ENCODE results near the gene FTO.

Gene FTO

DNA sequence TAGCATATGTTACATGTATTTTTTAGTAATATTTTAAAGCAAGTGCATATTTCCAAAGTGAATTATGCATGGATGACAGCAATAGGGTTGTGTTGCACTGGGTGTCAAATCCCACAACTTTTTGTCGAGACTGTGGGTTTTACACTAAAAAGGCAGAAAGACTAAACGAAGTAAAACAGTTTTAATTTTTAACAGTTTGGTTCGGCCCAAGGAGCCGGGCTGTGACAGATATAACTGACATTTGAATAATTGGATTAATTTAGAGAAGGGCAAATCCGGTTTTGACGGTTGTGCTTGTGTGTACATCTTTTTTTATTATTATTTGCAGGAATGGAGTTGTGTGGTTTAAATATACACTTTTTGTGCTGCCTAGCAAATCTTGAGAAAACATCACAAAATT lies 263.6 kb downstream of the FTO start:
- no peak for DNase-seq (ENCODE audit: low read depth)

DNA sequence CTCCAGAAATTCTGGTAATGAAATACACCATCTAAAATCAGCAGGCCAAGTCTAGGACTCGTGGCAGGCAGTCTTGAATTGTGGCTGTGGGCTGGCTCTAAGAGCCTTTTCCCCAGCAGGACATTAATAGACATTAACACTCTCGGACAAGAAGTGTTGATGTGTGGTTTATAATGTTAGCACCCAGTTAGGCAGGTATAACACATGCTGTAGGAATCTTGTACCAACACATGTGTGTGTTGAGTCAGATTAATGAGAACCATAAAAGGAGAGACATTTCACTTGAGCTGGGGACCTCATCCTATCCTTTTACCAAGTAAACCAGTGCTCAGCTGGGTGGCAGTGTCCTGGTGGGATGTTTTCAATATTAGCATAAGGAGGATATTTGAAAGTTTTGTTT lies 264.5 kb downstream of the FTO start:
- DNase-seq (ENCODE audit: low read depth): no peak

DNA sequence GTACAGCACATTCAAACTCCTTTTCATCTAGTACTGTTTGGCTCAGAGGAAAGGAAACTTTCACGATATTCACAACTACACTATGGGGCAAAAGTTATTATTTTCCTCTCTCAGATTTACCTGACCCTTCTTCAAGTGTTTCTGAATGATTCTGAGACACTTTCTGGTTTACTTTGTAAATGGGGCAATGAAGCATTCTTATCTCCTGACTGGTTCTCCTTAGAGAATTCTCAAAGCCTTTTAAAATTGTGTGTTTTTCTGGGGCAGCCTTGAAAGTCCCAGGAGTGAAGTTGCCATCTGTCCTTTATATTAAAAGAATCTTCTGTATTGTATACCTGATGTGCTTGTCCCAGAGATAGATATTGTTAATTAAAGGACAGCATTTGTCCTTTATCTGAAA lies 264.9 kb downstream of the FTO start:
- no peak for DNase-seq (ENCODE audit: low read depth)

DNA sequence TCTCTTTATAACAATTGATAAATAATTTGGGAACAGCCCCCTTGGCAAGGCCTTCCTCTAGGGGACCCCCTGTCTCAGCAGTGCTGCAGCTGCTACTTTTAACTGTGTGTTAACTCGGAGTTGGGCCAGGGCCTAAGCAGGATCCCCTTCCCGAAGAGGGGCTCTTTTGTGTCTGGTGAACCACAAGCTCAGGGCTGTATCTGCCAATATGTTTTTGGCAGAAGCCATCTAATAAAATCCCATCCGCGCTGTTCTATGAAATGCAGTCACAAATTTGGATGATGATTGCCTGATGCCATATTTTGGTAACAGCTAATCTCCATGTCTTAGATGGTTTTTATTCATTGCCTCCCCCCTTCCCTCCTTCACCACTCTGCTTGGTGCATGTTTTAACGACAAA lies 267.7 kb downstream of the FTO start:
- DNase-seq (ENCODE audit: low read depth): no peak

DNA sequence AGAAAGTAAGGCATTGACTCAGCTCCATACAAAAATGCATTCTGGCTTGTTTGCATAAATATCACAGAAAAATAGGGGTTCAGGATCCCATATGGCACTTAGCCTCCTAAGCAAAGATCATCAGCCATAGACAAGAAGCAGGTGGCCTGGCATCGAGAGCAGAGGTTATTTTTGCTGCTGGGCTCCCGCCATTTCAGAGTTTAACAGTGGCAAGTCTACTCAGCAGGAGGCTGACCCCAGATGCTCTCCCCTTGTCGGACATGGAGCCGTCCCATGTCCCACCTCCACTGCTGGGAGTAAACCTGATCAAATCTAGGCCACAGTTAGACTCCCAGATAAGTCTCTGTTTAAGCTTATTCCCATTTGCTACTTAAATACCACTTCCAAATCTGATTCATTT lies 269.1 kb downstream of the FTO start:
- no peak for DNase-seq (ENCODE audit: low read depth)

DNA sequence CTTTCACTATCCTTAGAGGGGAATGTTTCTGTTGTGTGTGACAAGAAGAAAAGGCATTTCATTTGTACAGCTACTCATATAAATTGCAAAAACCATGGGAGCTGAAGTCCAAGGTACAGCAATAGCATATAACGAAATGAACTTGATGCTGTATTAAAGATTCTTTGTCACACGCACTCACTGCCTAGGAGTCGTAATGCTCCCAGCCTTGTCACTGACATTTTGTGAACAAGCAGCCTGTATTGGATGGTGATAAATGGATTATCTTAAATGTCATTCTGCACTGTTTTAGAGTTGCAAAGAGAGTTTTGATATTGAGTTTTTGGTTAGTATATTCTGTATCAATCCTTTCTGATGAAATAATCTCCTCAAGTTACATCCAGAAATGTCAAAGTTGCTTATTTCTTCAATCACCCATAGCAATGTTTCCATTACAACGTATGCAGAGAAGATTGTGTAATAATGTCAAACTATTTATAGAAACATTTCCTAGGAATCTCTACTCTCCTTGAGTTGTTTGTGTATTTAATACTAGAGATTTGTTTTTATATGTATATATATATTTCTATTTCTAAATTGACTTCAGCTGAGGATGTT lies 270.6 kb downstream of the FTO start:
- DNase-seq (ENCODE audit: low read depth): no peak

DNA sequence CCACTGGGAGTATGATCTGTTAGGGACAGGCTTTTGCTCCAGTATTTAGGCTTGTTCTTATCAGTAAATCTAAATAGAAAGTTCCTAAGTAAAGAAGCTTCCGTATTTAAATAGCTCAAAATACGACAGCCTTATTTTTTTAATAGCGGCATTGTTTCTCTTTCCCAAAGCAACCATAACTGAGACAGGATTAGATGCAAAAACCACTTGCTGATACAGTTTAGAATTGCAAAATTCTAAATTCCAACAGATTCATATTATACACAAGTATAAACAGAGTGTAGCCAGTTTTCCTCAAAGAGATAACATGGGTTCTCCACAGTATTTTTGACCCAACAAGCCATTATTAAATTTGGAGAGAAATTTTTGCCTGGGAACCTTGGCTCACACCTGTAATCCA lies 276.7 kb downstream of the FTO start:
- no peak for DNase-seq (ENCODE audit: low read depth)

DNA sequence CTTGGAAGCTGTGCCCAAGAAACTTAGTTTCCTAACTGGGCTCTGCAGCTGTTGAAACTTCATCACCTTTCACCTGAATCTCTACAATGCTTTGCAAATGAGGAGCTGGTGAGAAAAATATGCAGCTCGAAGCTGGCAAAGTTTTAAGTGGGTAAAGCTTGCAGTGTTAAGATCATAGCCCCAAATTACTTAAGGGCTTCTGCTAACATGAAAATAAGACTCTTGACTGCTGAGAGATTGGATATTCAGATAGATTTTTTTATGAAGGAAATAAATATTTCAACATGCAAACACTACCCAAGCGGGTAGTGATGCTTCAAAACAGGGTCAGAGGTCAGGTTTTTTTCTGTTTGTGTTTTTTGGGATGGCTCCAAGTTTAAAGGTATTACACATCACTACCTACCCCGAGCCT lies 278.7 kb downstream of the FTO start:
- DNase-seq (ENCODE audit: low read depth): no peak

DNA sequence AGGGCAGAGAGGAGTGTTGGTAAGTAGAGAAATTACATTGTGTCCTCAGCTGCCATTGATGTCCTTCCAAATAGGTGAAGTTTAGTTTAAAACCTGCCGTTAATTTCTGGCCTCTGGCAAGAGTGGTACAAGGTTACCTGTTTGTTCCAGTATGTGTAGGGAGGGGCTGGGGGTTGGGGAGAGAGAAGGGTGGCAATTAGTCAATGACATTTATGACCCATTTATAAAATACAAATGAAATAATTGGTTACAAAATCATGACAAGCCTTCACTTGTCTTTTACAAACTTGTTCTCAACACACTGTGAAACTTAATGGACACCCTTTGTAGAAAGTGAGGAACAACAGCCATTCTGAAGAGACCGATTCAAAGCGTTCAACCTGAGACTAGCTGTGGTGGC lies 281.0 kb downstream of the FTO start:
- no peak for DNase-seq (ENCODE audit: low read depth)

DNA sequence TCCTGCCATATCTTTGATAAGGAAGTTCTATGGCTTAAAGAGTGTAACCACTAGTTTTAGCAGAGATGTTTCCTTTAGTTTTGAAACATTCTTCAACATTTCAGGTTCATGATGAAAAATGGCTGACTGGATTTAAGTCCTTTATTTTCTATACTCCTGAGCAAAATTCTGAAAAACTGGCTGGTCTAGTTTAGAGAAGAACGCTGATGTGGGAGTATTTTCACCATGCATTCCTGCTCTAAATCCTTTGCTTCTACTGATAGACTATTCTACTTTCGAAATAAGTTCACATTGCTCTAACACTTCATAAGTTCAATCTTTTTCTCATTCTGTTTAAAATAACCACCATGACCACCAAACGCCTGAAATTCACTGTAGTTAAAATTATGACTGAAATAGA lies 281.9 kb downstream of the FTO start:
- no peak for DNase-seq (ENCODE audit: low read depth)

DNA sequence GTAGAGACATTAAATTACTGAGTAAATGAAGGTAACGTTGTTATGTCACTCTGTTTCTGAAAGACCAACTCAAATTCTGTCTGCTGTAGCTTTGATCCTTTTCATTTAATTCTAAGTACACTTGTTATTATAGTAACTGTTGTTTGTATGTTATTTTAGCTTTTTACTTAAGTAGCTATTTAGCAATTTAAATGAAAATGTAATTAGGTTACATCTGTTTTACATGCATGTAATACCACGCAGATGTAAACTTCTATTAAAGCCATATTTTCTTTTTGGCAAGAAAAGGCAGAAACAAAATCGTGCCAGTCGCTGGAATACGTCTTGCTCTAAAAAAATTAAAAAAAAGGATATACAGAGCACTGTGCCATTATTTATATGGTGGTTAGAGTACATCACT lies 282.8 kb downstream of the FTO start:
- DNase-seq (ENCODE audit: low read depth): no peak

DNA sequence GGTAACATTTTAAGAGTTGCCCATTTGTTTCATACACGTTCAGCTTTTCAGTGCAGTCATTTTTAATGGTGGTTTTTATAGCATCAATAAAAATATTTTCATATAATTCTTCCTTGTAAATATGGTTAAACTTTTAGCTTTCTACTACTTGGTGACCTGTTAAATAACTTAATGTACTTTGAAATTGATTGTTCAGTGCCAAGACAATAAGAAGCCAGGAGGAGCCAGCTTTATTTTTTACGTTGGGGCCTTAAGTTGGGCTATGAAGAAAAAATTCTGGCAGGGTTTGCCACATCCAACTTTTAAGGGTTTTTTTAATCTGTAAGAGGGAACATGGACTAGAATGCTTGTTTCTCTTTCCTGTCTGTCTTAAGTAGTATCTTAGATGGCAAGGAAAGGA lies 284.2 kb downstream of the FTO start:
- DNase-seq (ENCODE audit: low read depth): no peak

DNA sequence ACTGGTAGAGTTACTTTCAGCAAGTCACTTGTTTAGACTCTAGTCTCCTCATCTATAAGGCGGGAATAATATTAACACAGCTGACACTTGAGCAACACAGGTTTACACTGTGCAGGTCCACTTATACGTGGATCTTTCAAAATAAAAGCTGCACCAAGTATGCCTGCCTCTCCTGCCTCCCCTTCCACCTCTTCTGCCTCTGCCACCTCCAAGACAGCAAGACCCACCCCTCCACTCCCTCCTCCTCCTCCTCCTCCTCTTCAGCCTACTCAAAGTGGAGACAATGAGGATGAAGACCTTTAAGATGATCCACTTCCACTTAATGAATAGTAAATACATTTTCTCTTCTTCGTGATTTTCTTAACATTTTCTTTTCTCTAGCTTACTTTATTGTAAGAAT lies 285.6 kb downstream of the FTO start:
- no peak for DNase-seq (ENCODE audit: low read depth)

DNA sequence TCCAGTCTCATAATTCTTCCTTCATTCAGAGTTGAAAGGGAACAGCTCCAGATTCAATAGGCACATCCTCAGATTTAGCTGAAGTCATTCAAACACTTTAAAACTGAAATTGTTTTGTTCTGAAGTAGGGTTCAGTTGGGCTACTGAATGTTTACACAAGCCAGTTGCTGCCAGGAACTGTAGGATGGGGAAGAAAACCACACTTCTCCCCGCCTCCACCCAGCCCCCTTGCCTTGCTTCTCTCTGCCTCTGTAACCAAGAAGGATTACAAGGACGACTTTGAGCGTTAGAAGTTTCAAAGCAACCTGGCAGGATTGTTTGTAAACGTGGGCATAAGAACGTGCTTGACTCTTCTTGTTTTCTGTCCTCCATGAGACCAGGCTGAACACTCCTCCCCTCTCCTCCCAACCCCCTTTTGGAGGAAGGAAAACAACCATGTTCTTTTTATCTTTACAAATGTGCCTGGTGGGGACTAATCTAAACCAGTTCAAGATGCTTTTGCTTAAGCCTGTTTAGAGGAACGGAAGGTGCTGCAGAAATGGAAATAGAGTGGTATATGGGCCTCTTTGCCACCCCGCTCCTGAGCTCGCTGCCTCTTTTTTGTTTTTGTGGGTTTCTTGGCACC lies 287.9 kb downstream of the FTO start:
- DNase-seq (ENCODE audit: low read depth): no peak

DNA sequence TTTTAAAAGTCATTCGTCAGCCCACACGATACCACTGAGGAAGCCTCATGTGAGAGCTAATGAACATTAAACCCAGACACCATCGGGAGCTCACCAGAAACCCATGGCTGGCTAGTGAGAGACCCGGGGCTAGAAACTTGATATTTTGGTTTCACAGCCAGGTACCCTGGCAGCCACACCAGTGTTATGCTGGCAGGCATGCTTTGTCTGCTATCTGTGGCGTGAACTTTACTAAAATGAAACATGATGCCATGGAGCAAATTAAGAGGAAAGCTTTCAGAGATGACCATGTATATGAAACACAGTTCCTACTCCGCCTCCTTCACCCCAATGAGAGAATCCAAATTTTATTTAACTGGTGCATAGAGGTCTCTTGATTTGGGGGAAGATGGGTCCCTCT lies 291.4 kb downstream of the FTO start:
- DNase-seq (ENCODE audit: low read depth): no peak

DNA sequence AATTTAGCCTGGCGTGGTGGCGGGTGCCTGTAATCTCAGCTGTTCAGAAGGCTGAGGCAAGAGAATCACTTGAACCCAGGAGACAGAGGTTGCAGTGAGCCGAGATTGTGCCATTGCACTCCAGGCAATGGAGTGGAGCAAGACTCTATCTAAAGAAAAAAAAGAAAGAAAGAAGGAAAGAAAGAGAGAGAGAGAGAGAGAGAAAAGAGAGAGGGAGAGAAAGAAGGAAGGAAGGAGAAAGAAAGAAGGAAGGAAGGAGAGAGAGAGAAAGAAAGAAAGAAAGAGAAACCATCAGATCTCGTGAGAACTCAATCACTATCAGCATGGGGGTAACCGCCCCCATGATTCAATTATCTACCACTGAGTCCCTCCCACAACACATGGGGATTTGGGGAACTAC lies 293.0 kb downstream of the FTO start:
- DNase-seq (ENCODE audit: low read depth): no peak

DNA sequence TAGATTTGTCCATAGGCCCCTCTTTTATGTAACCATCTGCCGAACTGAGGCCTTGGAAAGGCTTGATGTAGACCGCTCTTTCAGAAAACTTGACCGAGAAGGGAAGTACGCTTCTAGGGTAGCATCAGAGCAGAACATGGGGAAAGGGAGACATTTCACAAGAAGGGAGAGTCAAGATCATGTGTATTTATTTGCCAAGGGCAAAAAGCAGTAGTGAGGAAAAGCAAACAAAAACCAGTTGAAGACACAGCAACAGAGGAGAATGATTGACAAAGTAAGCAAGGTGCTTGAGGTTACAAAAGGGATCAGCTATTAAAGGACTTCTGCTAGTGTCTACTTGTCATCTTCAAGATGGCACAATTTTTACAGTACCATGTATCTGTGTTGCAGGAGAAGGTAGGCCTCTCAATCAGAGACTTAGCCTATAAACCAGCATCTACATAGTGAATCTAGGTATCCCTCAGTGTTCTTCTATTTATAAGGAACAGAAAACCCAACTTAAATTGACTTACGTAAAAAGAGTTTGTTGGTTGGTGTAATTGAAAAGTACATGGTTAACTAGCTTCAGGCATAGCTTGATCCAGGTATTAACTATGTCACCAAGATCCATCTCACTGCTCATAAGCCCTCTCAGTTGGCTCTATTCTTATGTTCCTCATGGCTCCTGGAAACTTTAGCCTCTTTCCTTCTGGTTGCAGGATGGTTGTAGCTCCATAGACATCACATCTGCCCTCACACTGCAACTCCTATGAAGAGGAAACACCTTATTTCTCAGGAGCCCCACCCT lies 294.3 kb downstream of the FTO start:
- DNase-seq (ENCODE audit: low read depth): no peak

DNA sequence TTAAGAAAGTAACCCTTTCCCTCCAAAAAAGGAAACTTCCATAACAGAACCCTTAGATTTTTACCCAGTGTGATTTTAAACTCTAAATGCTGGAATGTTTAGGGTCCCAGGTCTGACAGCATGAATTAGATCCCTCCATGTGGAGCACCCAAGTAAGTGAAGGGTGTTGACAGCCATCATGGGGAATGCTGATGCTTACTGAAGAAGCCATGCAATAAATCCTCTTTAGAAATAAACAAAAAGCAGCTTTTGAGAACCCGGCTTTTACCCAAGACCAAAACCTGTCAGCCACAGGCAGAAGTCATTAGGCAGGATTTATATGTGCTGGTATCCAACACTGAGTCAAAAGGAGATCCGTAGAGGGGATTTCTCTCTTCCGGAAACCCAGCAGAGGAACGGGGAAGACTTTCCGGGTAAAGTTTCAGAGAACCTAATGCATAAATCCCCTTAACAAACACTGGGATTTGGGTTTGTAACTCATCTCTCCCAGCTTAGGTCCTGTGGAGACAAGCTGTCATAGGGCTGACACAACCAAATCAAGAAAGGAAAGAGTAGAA lies 295.1 kb downstream of the FTO start:
- no peak for DNase-seq (ENCODE audit: low read depth)

DNA sequence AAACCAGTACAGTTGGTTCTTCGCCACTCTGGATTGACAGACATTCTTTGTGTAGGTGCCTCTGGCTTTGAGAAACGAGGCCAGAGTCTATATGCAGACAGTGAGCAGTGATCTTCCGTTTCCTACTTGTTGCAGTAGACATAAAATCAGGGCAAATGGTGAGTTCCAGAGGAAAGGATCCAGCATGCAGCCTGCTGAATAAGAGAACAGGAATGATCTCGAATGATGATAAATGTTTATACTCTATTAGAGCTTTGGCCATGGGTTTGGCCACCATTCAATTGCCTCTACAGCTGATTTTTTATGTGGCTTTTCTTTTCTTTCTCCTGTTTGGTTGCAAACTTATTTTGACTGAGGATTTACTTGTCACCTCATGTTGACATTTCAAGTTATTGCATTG lies 295.9 kb downstream of the FTO start:
- no peak for DNase-seq (ENCODE audit: low read depth)

DNA sequence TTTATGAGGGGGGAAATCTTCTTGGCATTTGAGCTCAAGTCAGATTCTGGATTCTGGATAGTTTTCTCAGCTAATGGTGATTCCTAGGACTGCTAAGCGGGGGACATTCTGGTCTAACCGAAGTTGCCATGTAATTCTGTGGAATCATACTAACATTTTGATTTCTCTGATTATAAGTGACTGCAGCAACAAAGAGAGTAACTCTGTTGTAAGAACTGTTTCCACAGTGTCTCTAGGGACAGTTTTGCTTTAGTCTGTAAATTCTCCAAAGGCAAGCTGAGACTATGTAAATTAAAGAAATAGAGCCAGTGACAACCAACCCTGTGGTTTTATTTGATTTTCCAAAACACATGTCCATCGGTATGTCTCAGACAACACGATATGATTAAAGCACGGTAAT lies 296.4 kb downstream of the FTO start:
- no peak for DNase-seq (ENCODE audit: low read depth)

DNA sequence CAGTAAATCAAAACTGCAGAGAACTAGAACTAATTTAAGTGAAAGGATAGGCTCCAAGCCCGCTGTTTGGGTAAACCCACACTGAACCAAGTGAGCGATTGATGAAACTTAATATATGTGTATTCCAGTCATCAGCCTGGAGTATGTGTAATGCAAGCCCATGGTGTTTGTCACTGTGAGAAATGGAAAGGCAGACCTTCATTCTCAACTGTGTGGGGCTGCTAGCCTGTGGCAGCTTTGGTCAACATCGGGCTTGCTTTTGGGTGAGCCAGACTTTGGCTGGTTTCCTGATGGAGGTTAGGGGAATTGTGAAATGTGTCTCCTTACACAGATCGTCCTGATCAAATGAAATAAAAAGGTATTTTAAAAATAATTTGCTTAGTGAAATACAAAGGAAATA lies 302.7 kb downstream of the FTO start:
- no peak for DNase-seq (ENCODE audit: low read depth)

DNA sequence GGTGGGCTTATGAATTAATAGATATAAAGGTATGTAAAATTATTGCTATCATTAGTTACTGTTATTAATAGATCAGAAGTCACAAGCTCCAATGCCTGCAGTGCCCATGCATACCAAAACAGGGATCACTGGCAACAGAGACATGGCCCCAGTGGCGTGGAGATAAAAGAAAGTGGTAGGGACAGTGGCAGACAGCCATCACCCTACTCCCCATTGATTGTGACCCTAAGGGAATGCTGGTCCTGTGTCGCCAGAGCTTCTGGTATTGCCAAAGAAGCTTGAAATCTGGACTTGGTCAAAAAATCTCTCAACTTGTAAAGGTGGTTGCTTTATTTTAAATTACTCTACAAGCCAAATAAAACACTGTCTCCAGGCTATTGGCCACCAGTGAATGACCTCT lies 303.5 kb downstream of the FTO start:
- no peak for DNase-seq (ENCODE audit: low read depth)

DNA sequence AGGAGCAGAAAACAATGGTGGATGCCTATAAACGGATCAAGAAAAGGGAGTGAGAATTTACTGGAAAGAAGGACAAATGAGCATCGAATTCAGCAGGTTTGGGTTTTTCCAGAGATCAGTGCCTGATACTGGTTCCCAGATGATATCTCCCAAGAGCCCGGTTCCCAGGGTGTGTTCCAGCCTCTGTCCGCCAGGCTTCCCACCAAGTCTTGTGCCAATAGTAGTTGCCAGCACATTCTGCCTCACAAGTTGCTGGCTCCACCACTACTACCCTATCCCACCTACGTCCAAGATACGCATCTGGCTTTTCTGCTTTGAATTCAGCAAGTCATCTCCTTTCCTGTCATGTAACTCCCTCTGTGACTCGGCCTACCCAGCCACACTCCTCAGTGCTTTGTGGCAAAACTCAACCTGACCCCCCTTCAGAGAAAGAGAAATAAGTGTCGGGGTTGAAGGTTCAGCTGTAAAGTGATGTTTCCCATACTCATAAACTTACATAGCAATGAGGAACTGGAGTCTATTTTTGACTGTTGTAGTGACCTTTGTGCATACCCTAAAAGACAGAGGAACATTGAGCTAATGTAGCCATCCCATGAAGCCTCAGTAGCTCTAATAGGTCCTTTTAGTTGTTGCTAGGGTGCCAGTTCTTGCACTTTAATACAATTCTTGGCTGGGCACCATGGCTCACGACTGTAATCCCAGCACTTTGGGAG lies 305.7 kb downstream of the FTO start:
- no peak for DNase-seq (ENCODE audit: low read depth)
